Left forelimb (tissue), 1 donor: Measurements from ENCODE around the gene SMC2.

ENCODE experiments used
- DNase-seq: peaks from one replicate; pipeline ENCODE4 v3.0.0-alpha.2; 2018; ENCODE audit warnings: low spot score

SMC2 gene

DNA sequence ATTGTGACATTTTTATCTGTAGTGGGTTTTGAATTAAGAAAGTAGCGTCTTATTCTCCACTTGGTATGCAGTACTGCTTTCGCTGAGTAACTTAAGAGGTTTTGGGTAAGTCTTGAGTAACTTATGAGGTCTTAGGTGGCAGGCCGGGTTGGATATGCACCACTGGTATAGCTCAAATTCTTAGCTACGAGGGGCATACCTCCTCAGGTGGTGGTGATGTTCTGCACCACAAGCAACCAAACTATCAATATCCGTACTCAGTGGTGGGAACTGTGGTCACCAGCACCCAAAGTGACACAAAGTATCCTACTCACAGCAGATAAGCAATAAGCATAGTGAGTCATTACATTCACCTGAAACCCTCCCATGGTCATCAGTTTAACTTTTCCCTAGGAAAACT is 13.7 kb downstream of the SMC2 start:
- DNase-seq = no peak

GRCh38 chr9:104108315-104108714 is 14.2 kb downstream of the SMC2 start:
- no peak for DNase-seq

DNA sequence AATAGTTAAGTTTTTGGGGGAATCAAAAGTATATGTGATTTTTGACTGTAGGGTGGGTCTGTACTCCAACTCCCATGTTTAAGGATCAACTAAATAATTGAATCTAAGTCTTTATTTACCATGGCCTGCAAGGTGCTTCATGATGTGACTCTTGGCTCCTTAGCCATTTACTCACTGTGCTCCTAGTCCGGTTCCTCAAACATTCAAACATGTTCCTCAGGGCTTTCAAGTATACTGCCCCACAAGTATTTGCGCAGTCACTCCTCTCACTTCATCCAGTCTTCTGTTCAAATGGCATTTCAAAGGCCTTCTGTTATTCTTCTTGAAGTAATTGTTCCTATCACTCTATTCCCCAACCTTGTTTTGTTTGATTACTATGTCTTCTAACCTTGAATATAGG is 16.4 kb downstream of the SMC2 start:
- no peak for DNase-seq

GRCh38 chr9:104118916-104119315 is 24.8 kb downstream of the SMC2 start:
- DNase-seq = no peak

GRCh38 chr9:104121022-104121421 is 26.9 kb downstream of the SMC2 start:
- DNase-seq = no peak

DNA sequence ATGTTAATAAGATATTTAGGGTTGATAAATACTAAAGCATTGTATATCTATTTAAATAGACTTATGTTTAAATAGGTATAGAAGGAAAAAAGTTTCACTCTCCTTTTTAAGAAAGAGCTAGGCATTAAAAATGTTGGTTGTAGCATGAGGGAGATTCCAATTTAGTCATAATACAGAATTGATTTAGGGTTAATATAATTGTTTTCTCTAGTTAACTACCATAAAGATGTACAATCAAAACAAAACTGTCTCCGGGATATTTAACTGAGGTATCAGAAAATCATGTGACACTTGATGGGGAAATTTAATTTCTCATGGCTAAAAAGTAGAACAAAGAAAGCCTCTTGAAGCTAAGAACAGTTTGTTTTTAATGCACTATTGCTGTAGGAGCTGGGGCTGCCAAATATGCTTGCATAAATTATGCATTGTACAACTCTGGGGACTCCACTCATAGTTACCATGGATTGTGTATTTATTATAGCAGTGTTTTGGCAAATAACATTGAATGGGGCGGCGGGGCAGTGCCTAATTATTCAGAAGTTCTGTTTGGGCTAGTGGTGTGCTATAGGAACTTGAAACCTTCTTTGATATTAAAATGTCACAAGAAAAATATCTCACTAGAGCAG is 44.2 kb downstream of the SMC2 start:
- DNase-seq = no peak

GRCh38 chr9:104142799-104143549 is 48.9 kb downstream of the SMC2 start:
- DNase-seq = no peak

DNA sequence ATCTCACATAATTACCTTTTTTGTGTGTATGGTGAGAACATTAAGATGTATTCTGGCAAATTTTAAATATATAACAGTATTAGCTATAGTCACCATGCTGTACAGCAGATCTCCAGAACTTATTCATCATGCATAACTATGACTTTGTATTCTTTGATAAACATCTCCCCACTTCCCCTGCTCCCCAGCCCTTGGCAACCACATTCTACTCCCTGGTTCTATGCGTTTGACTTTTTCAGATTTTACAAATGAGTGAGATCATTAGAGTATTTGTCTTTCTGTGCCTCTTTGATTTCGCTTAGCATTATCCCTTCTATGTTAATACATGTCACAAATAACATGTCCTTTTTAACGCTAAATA is 49.4 kb downstream of the SMC2 start:
- DNase-seq = no peak

DNA sequence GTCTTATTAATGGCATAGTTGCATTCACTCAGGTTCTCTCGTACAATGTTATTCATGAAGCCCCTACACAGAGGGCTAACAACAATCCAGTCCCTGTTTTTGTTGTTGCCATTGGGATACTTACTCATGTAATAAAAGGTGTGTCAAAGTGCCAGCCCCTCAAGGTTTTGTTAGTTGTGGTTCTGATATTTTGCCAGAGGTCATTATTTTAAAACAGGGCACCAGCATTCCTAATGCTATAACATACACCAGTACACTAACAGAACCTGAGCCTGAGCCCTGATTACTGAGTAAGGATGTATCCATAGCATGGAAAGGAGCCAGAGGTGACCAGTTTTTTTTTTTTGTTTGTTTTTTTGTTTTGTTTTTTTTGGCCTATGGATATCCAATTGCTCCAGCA is 50.2 kb downstream of the SMC2 start:
- DNase-seq = no peak

- DNase-seq = no peak
Measured at GRCh38 chr9:104173067-104173466, 79.0 kb downstream of the SMC2 start.

GRCh38 chr9:104177003-104177611 is 83.0 kb downstream of the SMC2 start:
- no peak for DNase-seq

DNA sequence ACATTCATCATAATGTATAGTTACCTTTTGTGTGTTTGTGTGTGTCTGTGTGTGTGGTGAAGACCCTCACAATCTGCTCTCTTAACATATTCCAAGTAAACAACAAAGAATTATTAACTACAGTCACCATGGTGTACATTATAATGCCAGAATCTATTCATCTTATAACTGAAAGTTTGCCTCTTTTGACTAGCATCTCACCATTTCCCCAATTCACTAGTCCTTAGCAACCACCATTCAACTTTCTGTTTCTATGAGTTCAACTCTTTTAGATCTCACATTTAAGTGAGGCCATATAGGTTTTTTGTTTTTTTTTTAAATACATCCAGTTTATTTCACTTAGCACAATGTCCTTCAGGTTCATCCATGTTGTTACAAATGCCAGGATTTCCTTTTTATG is 83.6 kb downstream of the SMC2 start:
- DNase-seq = no peak
